ENCODE measurements around the gene MYO3B.

MYO3B gene

GRCh38 chr2:170213651-170214050 lies 35.7 kb downstream of the MYO3B start:
- no peak for DNase-seq

- no peak for DNase-seq
Observed at GRCh38 chr2:170214309-170214948, 36.5 kb downstream of the MYO3B start.

DNA sequence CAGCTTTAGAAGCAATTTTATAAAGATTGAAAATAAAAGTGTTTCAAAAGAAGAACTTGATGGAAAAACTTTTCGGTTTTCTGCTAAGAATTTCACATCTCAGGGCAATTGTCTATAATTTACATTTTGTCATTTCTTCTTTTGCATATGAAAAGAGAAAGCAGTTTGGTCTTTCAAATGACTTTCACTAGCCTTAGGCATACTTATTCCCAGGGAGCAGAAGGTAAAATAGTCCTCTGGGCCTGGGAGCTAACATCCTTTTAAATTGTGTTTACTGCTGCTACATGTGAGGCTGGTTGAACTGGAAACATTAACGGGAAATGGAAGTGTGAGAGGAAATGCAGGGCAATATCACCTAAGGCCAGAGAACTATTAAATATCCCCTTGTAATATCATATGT lies 37.1 kb downstream of the MYO3B start:
- DNase-seq = no peak

DNA sequence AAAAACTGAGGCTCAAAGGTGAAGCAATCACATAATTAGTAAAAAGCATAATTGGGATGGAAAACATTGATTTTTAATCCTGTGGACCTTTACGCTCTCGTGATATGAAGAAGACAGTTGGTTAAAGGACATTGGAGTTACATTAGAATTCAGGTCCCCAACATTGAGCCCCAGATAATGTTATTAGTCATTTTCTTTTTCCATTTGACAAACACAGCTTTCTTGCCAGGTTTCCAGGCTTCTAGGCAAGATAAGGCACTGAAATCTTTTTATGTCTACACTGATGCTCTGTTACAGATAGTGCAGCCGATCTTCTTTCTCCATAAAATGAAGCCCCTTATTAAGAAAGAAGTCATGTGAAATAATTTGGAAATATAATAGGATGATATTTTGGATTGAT lies 38.5 kb downstream of the MYO3B start:
- no peak for DNase-seq

DNA sequence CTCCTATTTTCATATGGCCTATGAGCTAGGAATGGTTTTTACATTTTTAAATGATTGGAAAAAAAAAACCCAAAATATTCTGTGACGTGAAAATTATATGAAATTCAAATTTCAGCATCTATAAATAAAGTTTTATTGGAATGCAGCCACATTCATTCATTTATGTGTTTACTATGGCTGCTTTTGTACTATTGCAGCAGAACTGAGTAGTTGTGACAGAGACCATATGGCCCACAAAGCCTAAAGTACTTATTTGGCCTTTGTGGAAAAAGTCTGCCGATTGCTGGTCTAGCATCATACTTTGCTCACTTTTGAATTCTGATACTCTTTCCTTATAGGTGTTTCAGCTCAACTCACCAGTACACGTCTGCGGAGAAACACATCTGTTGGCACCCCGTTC lies 39.0 kb downstream of the MYO3B start:
- no peak for DNase-seq

GRCh38 chr2:170217778-170218251 lies 39.9 kb downstream of the MYO3B start:
- no peak for DNase-seq

- DNase-seq = no peak
Observed at GRCh38 chr2:170218456-170218855, 40.5 kb downstream of the MYO3B start.

GRCh38 chr2:170218931-170219330 lies 41.0 kb downstream of the MYO3B start:
- DNase-seq = no peak

DNA sequence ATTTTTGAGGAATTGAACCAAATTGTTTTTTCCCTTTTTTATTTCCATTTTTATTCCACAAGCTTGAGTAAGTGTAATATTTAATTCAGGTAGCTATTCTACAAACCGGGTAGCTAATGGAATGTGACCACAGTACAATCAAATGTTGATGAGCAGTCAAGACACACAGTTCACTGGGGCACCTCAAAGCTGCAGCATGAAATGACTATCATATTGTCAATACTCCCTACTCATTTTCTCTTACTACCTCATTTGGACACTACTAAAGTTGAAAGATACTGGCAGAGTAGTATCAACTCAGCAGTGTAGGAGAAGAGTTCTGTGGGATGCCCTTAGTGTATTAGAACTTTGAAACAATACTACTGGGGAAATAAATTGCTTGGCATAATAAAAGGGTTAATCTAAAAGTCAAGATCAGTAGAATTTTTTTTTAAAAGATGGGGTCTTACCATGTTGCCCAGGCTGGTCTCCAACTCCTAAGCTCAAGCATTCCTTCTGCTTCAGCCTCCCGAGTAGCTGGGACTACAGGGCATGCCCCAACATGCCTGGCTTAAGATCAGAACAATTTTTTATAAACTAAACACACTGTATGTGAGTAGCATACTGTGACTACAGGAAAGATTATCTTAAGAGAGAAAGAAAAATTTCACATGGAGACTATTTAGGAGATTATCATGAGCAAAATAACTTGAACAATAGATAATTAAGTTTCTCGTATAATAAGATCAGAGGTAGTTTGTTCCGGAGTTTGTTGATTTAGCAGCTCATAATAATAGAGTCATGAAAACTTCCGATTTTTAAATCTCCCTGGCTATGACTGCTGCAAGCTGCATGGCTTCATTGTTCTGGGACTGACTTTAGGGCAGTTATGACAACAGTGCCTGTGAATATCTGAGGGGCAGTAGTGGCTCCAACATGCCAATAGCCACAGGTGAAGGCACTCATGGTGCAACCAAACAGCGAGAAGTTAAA lies 43.7 kb downstream of the MYO3B start:
- DNase-seq = no peak

DNA sequence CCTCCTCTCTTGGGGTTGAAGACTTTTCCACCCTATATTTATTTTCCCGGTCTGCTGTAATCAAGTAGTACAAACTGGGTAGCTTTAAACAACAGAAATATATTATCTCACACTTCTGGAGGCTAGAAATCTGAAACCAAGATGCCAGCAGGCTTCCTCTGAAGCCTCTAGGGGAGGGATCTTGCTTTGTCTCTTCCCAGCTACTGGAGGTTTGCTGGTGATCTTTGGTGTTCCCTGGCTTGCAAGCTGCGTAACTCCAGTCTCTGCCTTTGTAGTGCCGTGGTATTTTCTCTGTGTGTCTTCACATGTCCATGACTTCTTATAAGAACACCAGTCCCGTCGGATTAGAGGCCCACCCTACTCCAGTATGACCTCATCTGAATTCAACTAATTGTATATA lies 44.4 kb downstream of the MYO3B start:
- no peak for DNase-seq

DNA sequence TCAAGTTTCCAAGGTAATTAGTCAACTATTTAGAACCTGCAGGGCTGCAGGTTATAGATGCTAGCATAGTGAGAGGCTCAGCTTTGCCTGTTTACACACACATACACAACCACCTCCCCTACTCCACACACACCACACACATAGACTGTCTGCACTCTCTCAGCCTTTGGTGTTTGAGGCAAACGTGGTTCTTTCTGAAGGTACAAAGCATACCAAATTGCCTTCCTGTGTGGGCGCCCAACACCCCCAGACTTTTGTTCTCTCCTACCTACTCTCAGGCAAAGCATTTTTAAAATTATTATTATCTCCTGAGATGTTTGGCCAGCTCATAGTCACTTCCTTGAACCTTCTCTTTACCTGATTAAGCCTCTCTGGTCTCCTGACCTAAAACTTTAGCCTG lies 44.9 kb downstream of the MYO3B start:
- no peak for DNase-seq

- no peak for DNase-seq
Observed at GRCh38 chr2:170224692-170225294, 46.8 kb downstream of the MYO3B start.

GRCh38 chr2:170226216-170226615 lies 48.3 kb downstream of the MYO3B start:
- no peak for DNase-seq

DNA sequence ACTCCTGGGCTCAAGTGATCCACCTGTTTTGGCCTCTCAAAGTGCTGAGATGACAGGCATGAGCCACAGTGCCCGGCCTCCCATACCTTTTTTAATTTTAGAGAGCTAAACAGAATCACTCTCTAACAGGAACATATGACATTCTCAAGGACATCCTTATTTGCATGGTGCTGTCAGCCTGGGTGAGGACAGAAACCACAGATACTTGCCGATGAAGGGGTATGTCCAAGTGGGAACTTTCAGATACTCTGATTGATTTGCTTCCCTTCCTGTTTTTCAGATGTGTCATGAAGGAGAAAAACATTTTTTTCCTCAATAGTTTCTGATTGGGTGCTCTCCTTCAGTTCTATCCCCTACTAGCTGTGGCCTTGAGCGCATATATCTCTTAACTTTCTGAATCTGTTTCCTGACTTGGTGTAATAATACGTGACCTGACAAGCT lies 49.6 kb downstream of the MYO3B start:
- no peak for DNase-seq

DNA sequence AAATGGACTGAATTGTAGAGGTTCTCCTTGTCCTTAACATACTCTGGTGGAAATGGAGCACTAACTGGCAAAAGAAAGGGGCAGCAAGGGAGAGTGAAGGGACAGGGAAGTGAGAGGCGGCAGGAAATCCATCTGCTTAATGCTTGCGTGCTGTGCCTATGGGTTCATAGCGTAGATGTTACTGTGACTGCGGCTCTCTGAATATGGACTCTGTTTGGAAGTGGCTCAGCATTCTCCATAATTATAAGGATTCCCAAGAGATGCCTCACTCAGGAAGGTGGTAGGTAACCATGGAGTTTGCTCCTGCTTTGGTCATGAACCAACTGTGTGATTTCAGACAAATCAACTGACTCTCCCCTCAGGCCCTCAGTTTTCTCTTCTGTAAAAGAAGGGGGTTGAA lies 50.0 kb downstream of the MYO3B start:
- DNase-seq = no peak

DNA sequence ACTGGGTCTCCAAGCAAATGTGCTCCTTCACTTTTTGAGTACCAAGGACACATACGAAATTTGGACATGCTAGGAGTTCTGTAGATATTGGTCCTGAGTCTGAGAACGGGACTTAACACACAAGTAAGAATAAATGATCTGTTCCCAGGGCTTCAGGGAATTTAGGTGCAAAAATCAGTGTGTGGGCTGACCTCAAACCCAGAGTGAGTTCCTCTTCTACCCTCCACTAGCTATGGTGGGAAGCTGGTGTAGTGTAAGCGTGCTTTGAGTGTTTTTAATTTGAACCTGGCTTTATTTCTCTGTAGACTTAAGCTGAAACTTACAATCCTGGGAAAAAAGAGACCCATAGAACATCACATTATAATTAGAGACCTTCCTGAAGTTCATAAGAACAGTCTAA lies 50.5 kb downstream of the MYO3B start:
- no peak for DNase-seq

GRCh38 chr2:170229125-170229524 lies 51.2 kb downstream of the MYO3B start:
- no peak for DNase-seq

GRCh38 chr2:170229744-170230143 lies 51.8 kb downstream of the MYO3B start:
- DNase-seq = no peak

DNA sequence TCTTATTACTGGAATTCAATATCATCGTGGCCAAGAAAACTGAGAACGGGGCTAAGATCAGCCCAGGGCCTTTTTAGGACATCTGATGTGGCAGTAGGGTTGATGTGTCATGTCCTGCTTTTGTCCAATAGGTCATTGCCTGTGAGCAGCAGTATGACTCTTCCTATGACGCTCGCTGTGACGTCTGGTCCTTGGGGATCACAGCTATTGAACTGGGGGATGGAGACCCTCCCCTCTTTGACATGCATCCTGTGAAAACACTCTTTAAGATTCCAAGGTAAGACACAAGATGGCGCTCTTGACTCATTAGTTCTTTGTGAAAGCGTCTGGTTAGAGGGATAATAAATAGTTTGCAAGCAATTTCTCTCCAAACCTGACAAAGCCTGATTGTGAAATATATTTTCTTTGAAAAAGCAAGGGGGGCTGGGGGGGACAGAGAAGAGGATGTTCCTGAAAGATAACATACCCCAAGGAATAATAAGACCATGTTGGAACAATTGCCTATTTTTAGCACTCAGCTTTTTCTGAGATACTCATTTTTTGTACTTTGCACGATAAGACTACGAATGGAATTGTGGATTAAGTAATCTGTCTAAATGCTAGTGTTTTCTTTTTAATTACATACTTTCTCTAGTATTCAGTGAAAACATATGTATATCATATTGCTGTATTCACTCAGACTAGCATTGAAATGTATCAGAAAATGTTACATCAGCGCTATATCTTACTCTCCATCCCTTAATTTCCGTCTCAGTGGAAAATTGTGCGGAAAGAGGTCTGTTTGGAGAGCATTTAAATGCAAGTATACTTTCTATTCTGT lies 58.1 kb downstream of the MYO3B start:
- peak; percentile 23 for DNase-seq

- no peak for DNase-seq
Observed at GRCh38 chr2:170236680-170237047, 58.7 kb downstream of the MYO3B start.

- no peak for DNase-seq
Observed at GRCh38 chr2:170237572-170238120, 59.7 kb downstream of the MYO3B start.

- no peak for DNase-seq
Observed at GRCh38 chr2:170238776-170239175, 60.8 kb downstream of the MYO3B start.

GRCh38 chr2:170240629-170241028 lies 62.7 kb downstream of the MYO3B start:
- DNase-seq = no peak
